Measurements from ENCODE around the gene DNAJC1.

The DNAJC1 gene

DNA sequence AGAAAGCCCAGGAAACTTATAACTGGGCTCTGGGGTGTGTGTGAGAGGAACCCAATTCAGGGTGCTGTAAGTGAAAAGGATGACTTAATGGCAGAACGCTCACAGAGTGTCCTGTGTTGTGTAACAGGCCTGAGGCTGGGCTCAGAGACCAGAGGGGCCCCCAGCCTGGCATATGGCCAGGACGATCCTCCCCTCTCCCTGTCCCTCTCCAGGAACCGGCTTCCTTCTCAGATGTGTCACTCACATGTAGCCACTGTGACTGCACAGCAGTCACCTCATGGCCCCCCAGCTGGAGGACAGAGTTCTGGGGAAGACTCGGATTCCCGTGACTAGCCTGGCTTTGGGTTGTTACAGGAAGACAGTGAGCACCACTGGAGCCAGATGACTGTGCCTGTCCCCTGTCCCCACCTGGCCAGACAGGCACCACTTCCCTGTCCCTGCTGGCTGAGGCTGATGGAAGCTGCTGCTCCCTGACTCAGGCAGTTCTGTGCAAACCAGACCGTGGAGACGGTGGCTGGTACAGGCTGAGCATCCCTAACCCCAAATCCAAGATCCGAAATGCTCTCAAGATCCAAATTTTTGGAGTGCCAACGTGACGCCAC, 249.0 kb downstream of the DNAJC1 start:
- no peak for DNase-seq

DNA sequence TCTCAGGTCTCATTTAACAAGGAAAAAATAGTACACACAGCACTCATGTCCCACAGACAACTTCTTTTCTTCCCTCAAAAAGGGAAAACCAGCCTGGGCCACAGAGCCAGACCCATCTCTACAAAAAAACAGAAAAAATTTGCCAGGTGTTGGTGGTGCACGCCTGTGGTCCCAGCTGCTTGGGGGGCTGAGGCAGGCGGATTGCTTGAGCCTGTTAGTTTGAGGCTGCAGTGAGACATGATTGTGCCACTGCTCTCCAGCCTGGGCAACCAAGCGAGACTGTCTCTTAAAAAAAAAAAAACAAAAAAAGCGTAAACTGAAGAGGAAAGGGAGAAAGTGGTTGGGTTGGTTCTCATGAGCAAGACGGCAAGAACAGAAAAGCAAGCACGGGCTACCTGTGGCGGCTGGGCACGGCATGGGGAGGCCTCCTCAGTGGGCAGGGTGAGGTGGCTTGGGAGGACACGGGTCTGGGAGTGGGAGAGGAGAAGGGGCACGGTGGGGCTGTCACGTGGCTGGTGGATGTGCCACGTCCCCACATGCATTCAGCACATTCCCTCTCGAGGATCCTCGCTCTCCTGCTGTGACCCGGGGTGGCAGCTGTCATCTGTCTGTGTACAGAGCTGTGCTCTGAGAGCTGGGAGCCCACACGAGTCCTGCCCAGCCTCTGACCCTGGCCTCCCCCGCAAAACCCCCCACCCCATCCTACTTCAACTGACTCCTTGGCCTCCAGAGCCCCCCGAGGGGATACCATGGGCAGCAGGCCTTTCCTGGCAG, 249.8 kb downstream of the DNAJC1 start:
- DNase-seq = no peak

DNA sequence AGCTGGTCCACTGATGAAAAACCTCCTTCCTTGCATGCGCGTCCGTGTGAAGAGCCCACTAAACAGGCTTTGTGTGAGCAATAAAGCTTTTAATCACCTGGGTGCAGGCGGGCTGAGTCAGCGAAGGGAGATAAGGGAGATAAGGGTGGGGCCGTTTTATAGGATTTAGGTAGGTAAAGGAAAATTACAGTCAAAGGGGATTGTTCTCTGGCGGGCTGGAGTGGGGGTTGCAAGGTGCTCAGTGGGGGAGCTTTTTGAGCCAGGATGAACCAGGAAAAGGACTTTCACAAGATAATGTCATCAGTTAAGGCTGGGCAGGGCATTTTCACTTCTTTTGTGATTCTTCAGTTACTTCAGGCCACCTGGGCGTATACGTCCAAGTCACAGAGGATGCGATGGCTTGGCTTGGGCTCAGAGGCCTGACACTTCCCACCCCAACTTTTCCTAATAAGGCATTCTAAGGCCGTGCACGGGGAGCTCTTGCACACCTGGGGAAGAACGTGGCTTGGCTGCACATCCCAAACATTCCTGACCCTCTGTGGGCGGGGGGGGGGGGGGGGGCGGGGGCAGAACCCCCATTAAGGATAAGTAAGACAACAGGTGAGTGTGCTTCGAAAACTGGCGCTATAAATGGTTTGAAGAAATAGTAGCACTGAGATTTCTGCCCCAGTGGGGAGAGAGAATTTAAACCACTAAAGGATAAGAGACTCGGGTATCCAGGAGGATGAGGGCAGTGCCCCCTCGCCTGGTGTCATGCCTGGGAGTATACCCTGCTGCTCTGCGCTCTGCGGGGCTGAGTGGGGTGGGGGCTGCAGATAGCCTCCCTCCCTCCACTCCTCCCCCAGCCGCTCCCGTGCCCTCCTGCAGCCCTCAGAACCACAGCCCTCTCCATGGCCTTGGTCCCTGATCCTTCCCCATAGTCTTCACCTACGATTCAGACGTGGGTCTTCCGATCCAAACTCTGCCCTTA, 251.9 kb downstream of the DNAJC1 start:
- no peak for DNase-seq

DNA sequence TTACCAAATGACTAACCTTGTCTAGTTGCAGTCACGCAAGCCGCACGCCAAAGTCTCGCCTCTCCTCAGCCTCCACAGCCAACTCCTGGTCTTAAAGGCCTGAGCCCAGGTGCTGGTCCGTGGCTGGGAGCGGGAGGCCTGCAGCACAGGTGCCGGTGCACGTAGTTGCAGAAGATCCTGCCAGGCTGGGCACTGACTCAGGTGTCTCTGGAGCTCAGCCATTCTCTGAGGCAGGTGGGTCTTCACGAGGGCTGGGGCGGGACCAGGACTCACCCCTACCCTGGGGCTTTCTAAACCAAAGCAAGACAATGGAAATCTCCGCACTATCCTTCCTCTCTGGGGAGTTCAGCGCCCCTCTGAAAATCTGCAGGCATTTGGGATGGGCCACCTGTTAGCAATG, 253.1 kb downstream of the DNAJC1 start:
- DNase-seq = no peak

DNA sequence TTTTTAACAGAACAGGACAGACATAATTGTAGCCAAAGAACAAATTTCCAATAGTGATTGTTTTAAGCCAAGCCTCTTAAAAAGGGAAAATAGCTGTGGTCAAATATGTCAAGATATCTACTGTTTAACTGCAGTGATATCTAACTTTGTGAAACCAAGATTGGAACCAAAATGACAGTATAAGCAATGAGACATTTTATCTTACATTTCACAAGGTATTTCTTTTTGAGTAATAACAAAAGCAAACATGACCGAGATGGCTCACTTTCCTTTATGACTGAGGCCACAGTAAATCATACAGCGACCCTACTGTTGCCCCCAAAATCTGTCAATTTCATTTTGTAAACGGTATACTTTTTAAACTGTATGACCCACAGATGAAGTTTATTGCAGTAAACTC, 253.7 kb downstream of the DNAJC1 start:
- DNase-seq = no peak

DNA sequence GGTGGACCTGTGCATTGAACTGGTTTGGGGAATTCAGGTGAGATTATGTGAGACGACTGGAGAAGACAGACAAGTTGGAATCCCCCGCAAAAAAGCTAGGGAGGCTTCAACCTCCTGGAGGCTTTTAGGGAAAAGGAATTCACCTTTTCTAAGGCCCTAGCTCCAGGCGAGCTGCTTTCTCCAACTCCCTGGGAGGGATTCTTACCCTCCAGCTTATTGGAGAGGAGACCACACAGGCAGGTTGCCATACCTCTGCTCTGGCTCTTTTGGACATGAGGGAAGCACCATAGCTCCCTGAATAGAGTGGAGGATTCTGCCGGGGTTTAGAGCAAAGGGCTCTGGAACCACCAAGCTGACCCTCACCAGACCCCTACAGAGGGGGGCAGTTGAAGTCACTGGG, 255.7 kb downstream of the DNAJC1 start:
- DNase-seq = no peak

DNA sequence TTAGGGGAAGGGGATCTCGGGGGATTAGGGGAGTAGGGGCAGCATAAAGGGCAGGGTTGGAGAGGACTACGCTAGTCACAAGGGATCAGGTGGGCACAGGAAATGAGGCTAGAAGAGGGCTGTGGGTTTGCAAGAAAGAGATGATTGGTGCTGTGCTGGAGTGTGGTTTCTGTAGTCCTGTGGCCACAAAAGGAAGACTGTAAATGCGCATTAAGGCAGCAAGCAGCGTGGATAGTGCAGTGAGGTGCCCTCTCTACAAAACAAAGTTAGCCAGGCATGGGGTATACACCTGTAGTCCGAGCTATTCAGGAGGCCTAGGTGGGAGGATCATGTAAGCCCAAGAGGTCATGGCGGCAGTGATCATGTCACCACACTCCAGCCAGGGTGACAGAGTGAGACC, 257.4 kb downstream of the DNAJC1 start:
- no peak for DNase-seq

DNA sequence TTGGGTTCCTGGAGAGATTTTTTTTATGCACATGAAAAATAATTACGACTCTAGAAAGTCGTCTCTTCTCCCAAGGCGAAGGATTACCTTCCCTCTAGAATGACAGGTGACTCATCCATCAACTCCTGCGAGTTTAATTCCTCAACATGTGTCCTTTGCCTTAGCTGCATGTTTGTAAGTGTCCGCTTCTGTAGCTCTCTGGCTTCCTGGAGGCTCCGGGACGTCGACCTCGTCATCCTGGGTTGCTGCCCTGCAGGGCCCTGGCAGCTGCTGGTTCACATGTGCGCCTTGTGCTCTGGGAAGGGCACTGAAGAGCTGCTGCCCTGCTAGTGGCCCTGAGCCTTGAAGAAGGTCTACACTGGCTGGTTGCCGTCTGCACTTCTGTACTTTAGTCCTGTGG, 259.3 kb downstream of the DNAJC1 start:
- DNase-seq = no peak

DNA sequence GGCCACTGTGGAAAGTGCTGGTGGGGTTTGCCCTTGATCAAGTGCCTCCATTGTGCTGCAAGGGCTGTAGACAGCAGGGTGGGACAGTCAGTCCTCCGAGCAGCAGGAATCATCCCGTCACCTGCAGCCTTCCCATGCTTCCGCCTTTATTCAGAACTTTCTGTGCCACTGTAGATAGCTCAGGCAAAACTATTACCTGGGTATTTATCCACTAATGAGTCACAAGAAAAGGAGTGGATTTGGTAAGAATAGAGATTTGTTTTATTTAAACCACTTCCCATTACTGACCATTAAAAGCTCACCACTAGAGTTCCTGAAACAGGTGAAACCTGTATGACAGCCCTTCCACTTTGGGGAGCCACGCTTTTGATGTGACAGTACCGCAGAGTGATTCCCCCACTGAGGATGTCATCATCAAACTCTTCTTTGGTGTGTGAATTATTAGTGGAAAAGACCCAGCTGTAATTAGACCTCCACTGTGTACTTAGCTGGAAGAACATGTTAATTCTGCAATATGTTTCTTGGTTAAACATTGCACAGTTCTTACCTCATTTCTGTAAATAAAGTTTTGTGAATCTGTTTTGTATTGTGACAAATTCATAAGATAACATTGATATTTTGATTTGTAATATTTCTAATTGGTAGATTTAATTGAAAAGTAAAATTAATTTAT, 260.7 kb downstream of the DNAJC1 start:
- no peak for DNase-seq

DNA sequence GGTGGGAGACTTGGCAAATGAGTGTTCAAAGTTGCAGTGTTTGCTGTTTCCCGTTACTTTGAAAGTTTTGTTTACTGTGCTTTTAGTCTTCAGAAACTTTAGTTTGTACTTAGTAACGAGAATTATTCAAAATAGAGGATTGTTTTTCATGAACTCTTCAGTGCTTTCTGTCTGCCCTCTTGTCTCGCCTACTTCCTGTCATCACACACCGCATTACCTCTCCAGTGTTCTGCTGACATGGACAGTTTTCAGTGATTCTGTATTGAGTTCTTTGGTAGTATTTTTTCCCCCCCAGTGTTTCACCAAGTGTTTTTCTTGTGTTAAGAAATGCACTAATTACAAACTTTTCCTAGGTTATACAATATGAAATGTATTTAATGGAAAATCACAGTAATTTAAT, 262.5 kb downstream of the DNAJC1 start:
- no peak for DNase-seq

DNA sequence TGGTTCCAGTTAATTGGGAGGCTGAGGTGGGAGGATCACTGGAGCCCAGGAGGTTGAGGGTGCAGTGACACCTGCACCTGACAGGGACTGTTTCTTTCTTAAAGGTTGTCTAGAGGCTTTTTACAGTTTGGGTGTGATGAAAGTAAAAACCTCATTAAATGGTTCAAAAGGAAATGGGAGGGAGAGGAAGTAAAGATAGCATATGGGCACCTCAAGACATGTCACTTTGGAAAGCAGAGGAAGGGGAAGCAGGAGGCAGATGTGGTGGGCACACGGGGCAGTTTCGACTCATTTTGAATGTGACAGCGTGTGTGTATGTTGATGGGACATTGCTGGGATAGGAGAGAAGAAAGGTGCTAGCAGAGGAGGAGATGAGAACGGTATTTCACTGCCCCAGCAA, 266.4 kb downstream of the DNAJC1 start:
- DNase-seq = no peak

DNA sequence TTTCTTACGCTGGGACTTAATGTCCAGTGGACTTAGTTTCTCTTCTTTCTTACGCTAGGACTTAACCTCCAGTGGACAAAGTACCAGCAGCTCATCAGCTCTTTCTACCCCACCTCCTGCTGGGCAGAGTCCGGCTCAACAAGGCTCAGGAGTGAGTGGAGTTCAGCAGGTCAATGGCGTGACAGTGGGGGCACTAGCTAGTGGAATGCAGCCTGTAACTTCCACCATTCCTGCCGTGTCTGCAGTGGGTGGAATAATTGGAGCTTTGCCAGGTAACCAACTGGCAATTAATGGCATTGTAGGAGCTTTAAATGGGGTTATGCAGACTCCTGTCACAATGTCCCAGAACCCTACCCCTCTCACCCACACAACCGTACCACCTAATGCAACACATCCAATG, 269.8 kb downstream of the DNAJC1 start:
- no peak for DNase-seq

DNA sequence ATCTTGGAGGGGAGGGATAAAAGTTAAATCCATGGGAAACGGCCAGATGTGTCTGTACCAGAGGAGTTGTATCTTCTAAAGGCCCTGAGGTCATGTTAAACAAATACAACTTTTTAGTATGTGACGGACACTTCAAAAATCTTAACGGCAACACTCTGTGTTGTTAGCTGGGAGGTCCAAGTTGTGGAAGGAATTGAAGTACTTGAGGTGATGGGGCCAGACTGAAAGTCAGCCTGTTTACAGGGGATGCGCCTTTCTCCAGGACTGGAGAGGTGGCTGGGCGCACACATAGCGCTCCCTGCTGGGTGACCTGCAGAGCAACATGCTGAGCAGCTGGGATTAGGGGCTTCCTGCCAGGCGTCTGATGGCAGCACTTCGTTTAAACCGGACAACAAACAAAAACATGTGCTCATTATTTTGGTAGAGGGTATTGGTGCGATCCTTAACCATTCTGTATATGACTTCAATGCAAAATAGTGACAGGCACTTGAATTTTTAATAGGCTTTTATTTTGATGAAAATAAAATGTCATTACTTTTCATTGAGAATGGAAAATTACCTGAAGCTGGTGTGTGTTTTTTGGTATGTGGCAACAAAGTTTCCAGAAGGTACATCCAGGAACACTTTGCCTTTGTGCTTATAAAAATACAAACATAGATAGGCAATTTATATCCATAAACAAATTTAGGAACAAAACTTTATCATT, 271.3 kb downstream of the DNAJC1 start:
- no peak for DNase-seq

DNA sequence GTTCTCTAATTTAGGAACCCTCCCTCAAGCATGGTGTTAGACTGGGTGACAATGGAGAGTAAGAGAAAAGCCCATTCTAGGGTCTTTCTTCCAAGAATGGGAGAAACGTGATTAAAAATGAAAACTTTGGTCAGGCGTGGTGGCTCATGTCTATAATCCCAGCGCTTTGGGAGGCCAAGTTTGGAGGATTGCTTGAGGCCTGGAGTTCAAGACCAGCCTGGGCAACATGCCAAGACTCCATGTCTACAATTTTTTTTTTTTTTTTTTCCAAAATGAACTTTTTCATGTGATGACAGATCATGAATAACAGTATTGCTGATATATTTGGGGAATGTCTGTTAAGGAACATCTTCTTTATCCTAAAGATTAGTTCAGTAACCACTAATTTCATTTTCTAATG, 274.9 kb downstream of the DNAJC1 start:
- no peak for DNase-seq

DNA sequence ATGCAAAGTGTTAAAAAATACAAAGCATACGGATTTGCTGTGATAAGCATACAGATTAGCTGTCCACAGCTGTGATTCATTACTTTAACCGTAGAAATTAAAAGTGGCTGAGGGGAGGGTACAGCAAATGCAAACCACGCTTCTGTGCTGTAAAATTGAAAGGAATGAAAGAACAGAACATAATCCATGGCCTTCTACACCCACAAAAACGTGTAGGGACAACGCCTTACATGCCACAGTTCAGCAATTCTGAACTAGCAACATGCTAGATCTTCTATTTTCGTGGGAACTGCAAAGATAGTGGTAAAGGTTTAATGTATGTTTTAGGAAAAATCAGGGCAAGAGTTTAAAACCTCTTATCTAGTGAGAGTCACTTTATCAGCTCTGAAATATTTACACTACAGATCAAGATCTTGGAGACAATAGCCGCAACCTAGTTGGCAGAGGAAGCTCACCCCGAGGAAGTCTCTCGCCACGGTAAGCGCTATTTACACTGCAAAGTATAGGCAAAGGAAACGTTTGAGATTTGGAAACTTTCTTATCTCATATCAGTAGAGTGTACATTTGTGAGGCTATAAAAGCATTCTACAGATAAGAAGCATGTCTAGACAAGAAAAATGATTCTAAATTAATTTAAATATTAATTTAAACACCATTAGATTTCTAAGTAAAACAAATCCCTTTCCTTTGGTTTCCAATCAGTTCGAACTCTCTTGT, 275.9 kb downstream of the DNAJC1 start:
- no peak for DNase-seq

DNA sequence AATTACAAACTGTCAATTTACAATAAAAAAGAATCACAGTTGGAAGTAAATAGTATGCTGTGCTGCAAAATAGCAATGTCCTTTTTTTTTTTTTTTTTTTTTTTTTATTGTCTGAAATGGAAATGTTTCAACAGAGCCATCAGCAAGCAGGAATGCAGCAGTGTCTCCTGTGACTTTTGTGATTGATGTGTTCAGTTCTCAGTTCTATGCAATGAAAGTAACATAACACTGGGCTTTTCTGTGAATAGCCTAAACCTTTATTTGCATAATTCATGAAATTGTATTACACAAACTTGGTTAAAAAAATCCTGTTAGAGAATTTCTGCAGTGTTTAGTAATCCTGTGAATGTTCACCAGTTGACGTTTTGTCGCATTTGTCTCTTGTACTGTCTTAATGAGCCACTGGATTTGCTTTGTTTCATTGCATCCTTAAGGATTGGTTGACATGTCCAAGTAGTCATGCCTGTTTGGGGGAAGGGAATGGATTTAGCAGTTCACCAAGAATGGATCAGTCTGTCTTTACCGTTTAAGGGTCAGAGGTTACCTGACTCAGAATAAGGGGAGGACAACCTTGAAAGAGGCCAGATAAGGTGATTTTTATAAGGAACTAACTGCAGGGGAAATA, 276.8 kb downstream of the DNAJC1 start:
- no peak for DNase-seq

DNA sequence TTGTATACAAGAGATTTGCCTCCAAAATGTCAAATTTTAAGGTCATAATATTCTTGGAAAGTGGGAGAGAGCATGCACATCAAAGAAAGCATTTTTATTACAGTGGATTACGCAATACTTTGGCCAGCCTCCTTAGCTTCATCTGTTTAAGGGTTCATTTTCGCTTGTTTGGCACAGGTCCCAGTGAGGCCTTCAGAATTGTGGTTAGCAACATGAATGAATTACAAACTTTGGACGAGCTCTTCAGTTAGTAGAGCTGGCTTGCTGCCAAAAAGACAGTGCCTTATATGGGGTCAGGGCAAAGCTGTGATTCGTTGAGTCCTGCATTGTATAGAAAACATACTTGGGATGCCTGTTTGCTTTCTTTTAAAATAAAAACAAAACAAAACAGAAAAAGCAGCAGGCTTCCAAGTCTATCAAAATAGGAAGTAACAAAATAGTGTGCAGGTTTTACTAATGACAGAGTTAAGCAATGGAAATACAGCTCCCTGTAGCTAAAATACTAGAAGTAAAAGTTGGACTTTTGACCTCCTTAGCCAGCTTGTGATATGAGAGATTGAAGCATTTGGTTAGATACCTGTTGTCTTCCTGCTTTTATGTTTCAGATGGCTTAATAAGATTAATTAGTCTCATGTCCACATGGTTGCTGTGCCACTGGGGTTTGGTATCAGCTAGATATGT, 278.7 kb downstream of the DNAJC1 start:
- DNase-seq = peak; percentile 63

DNA sequence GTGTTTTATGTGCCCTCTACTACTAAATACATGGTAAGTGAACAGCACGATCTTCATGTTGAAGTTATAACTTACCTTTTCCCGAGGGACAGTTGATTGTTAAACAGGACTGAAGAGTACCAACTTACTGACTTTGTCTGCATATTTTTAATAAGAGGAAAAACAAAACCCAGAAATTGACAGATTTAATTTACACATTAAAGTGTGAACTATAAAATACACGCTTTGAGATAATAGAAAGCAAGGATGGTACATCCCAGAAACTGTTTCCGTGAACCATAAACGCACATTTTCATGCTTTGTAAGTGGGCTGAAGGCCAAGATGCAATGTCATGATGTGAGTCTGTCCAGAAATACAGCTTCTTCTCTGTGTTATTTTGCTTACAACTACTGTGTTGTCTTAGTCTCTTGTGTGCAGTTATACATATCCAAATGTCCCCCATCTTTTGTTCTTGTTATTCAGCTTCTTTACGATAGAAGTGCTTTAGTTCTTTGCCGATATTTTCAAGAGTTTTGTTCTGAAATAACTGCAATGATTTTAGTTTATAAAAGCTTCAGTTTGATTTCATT, 279.4 kb downstream of the DNAJC1 start:
- DNase-seq = no peak

DNA sequence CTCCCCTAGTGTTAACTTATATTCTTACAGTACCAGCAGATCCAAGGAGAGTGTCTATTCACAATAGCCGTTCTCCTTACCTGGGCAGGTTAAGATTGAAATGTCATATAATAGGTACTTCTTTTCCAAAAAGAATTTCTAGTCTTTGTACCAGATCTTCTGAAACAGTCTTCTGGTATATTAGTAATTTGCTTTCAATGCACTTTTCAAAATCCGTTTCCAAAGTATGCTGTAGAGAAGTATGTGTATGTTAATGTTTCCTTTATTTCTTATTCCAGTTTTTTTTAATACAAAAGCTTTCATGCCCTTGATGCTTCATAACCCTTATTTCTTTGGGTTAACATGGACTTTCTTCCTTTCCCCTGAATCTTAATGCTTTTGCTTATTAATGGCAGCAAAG, 281.3 kb downstream of the DNAJC1 start:
- no peak for DNase-seq

DNA sequence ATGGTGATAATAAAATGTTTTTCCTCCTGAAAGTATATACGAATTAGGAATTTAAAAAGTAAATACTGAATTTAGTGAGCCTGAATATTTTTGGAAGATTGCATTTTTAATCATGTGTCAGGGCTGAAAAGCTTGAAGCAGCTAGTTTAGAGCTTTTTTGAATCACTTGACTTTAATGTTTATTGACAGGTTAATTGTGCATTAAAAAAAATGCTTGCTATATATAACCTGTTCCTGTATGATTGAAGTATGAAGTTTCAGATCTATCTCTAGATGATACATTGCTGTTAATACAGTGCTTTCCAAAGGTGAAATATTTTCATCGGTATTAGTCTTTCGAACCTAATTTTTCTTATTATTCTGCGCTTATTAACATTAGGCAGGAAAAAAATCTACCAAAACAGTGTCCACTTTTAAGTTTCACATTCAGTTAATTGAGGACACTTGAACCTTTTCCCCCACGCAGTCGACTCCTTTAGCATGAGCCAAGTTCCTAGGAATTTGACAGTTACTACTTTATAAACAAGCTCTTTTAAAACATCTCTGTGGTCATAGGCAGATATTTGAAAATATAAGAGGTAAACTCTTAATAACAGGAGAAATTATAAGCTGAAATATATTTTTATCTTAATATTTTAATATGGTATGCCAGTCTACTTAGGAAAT, 282.4 kb downstream of the DNAJC1 start:
- DNase-seq = no peak

Data from NCI-H2081 treated with DMSO at 0.1 percent for 48 hours (cell line).